Calu3 (cell line): Measurements from ENCODE around the gene CCT2. TPM values are rescaled to one million over a fixed set of nuclear protein-coding genes. Genes with fewer than 3 reads are reported as not detected.
A peak's percentile ranks its signal among the peaks of the same experiment; 100 is the strongest.
"Not testable (repeated sequence)": the region's sequence is repeated elsewhere in the genome, so short reads cannot be mapped to it uniquely, and the experiment has no call there.

Experiments
- BruUV-seq: library from RNA; stranded (reverse); fragments of 400-500 nt; replicated peaks from 2 replicates; lab custom pipeline; 2021; lab: Mats Ljungman, UMichigan
- CTCF ChIA-PET: fragments of 300-600 bp; sonication (Branson Sonifier 250); formaldehyde crosslinking; loops from one replicate; lab custom pipeline; 2022; ENCODE audit warnings: antibody characterized with exemption; lab: Charles Lee
- DNase-seq: peaks from one replicate; pipeline ENCODE4 v3.0.0; 2022
- H3K27ac Mint-ChIP-seq: one replicate; pipeline ENCODE4 v1.8.0; 2022; ENCODE audit warnings: mixed read lengths; ENCODE audit not compliant: unreplicated experiment
- H3K27me3 Mint-ChIP-seq: one replicate; pipeline ENCODE4 v1.8.0; 2022; ENCODE audit warnings: mixed read lengths; ENCODE audit not compliant: unreplicated experiment
- H3K36me3 Mint-ChIP-seq: one replicate; pipeline ENCODE4 v1.8.0; 2022; ENCODE audit warnings: mild to moderate bottlenecking, moderate library complexity, mixed read lengths; ENCODE audit not compliant: insufficient read depth, unreplicated experiment
- H3K4me1 Mint-ChIP-seq: one replicate; pipeline ENCODE4 v1.8.0; 2022; ENCODE audit warnings: mild to moderate bottlenecking, low read depth, mixed read lengths; ENCODE audit not compliant: unreplicated experiment
- H3K4me3 Mint-ChIP-seq: one replicate; pipeline ENCODE4 v1.8.0; 2022; ENCODE audit warnings: mild to moderate bottlenecking, low read depth, moderate library complexity, mixed read lengths; ENCODE audit not compliant: unreplicated experiment
- H3K9me3 Mint-ChIP-seq: one replicate; pipeline ENCODE4 v1.8.0; 2022; ENCODE audit warnings: low read depth, mixed read lengths; ENCODE audit not compliant: unreplicated experiment
- intact Hi-C: fragments of 100-400 bp; cut with micrococcal nuclease; formaldehyde crosslinking; loops from one replicate; pipeline ENCODE4 v1.10.0; 2022; ENCODE audit not compliant: unreplicated experiment
- total RNA-seq: library from RNA; stranded (reverse); gene quantifications from 2 replicates; pipeline ENCODE4 v1.2.3, GENCODE V29; 2022
- TF ChIP-seq, protein P1 (sequence below): fragments of 200-600 bp; IDR thresholded peaks from one replicate; pipeline ENCODE4 v1.8.0; 2022; ENCODE audit warnings: antibody characterized with exemption; ENCODE audit not compliant: unreplicated experiment

The CCT2 gene
- total RNA-seq, 1 experiment from 2014 or later, result 410 TPM

DNA sequence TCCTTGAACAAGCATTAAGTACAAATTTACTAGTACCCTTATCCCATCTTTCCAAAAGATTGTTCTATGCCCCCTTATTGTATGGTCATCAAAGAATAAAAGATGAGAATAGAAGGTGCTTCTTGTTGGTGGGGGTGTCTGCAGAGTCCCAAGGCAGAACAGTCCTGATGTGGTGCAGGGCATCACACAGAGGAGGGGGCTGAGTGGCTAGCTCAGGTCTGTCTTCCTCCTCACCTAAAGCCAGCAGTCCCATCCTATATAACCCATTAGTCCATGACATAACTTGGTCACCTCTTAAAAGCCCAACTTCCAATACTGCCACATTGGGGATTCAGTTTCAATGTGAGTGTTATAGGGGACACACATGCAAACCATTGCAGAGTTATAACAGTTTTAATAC is 15.5 kb downstream of the CCT2 start:
- no TSS peak for BruUV-seq
- no peaks in the 10 kb centered on the region for H3K27me3 Mint-ChIP-seq
- H3K36me3 Mint-ChIP-seq, result peaks cover 54% of the 10 kb centered on the region
- no peaks in the 10 kb centered on the region for H3K9me3 Mint-ChIP-seq
- no peak overlapping the region for H3K4me3 Mint-ChIP-seq
- CTCF ChIA-PET, result interaction anchor here (0.6 kb wide), 1 partner anchor 130 kb away, joined by 4 read pairs; the partner anchor contains the start of gene FRS2
- H3K27ac Mint-ChIP-seq, result no peak overlapping the region
- intact Hi-C loops, result no loop called here
- H3K4me1 Mint-ChIP-seq, result no peaks in the 10 kb centered on the region
- TF ChIP-seq, protein P1, sequence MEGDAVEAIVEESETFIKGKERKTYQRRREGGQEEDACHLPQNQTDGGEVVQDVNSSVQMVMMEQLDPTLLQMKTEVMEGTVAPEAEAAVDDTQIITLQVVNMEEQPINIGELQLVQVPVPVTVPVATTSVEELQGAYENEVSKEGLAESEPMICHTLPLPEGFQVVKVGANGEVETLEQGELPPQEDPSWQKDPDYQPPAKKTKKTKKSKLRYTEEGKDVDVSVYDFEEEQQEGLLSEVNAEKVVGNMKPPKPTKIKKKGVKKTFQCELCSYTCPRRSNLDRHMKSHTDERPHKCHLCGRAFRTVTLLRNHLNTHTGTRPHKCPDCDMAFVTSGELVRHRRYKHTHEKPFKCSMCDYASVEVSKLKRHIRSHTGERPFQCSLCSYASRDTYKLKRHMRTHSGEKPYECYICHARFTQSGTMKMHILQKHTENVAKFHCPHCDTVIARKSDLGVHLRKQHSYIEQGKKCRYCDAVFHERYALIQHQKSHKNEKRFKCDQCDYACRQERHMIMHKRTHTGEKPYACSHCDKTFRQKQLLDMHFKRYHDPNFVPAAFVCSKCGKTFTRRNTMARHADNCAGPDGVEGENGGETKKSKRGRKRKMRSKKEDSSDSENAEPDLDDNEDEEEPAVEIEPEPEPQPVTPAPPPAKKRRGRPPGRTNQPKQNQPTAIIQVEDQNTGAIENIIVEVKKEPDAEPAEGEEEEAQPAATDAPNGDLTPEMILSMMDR, result no peak
- no peak for DNase-seq

DNA sequence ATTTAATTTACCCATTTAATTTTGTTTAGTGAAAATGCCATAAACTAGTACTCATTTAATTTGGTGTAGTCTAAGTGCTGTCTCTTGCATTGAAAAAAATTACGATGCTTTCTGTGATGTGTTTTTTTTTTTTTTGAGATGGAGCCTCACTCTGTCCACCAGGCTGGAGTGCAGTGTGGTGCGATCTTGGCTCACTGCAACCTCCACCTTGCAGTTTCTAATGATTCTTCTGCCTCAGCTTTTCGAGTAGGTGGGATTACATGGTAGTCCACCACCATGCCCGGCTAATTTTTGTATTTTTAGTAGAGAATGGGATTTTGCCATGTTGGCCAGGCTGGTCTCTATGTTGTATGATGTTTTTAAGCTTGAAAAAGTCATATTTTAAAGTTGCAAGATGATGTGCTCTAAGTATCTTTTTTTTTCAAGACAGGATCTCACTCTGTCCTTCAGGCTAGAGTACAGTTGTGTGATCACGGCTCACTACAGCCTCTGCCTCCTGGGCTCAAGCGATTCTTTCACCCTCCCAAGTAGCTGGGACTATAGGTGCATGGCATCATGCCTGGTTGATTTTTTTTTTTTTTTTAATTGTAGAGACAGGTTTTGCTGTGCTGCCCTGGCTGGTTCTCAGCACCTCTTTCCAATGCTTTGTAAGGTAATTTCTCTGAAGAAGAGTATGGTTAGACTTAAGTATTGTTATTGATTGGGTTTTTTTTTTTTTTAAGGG is 16.9 kb downstream of the CCT2 start:
- no TSS peak for BruUV-seq
- intact Hi-C loops, result no loop called here
- no peaks in the 10 kb centered on the region for H3K4me1 Mint-ChIP-seq
- peak overlapping the region; percentile 34 for H3K27ac Mint-ChIP-seq
- no peaks in the 10 kb centered on the region for H3K27me3 Mint-ChIP-seq
- peaks cover 49% of the 10 kb centered on the region for H3K36me3 Mint-ChIP-seq
- CTCF ChIA-PET, result interaction anchor here (0.7 kb wide), 1 partner anchor 271 kb away, joined by 4 read pairs; no protein-coding TSS in a partner anchor
- DNase-seq, result no peak
- TF ChIP-seq, protein P1, result no peak
- no peak overlapping the region for H3K4me3 Mint-ChIP-seq
- no peaks in the 10 kb centered on the region for H3K9me3 Mint-ChIP-seq

DNA sequence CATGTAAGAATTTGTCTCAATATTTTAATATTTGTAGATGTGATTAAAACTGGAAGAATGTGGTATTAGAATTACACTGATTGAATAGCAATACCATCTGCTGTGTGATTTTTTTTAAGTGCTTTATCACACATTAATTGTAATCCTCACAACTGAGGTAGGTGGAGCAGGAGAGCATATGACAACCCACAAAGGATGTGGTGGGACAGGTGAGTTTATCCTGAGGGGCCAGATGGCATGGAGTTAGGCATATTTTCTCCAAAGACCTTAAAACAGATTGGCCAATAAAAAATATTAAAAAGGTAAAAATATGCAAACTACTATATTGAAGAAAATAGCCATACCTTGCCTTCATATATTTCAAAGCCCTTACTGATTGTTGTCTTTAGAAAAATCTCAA is 17.7 kb downstream of the CCT2 start:
- TSS peak; percentile 6 for BruUV-seq
- intact Hi-C loops, result no loop called here
- Mint-ChIP-seq H3K36me3 (peaks cover 41% of the 10 kb centered on the region), H3K4me3 (no peak overlapping the region), H3K9me3 (no peaks in the 10 kb centered on the region), H3K27me3 (no peaks in the 10 kb centered on the region), H3K27ac (peak overlapping the region; percentile 34), H3K4me1 (no peaks in the 10 kb centered on the region)
- CTCF ChIA-PET, result no interaction called here
- no peak for DNase-seq
- TF ChIP-seq, protein P1, result no peak

DNA sequence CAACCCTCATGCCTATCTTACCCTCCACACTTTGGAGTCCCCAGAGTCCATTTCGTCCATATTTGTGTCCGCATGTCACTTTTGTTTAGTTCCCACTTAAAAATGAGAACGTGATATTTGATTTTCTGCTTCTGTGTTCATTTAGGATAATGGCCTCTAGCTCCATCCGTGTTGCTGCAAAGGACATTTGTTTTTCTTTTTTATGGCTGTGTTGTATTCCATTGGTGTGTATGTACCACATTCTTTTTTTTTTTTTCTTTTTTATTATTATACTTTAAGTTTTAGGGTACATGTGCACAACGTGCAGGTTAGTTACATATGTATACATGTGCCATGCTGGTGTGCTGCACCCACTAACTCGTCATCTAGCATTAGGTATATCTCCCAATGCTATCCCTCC is 18.3 kb downstream of the CCT2 start:
- CTCF ChIA-PET, H3K27me3 Mint-ChIP-seq, DNase-seq, BruUV-seq, intact Hi-C loops, H3K27ac Mint-ChIP-seq, H3K4me3 Mint-ChIP-seq, H3K9me3 Mint-ChIP-seq, H3K4me1 Mint-ChIP-seq: not testable (repeated sequence)
- H3K36me3 Mint-ChIP-seq, result peaks cover 37% of the 10 kb centered on the region

DNA sequence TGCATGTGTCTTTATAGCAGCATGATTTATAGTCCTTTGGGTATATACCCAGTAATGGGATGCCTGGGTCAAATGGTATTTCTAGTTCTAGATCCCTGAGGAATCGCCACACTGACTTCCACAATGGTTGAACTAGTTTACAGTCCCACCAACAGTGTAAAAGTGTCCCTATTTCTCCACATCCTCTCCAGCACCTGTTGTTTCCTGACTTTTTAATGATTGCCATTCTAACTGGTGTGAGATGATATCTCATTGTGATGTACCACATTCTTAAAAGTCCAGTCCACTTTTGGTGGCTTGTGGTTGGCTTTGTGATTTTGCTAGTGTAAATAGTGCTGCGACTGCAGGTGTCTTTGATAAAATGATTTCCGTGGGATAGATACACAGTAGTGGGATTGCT is 19.0 kb downstream of the CCT2 start:
- CTCF ChIA-PET, H3K4me1 Mint-ChIP-seq, H3K9me3 Mint-ChIP-seq, BruUV-seq, H3K4me3 Mint-ChIP-seq, intact Hi-C loops, DNase-seq, H3K27ac Mint-ChIP-seq, H3K27me3 Mint-ChIP-seq: not testable (repeated sequence)
- H3K36me3 Mint-ChIP-seq, result peaks cover 31% of the 10 kb centered on the region
